Islet precursor cell (in vitro differentiated cells): Measurements from ENCODE around the gene RPL38.

Source experiments
- DNase-seq: peaks from one replicate; pipeline ENCODE4 v3.0.0-alpha.2; 2018

RPL38 gene

GRCh38 chr17:74211141-74211911 lies 7.8 kb downstream of the RPL38 start:
- DNase-seq: peak; percentile 99

- DNase-seq: no peak
Observed at GRCh38 chr17:74211912-74212208, 8.4 kb downstream of the RPL38 start.

GRCh38 chr17:74212209-74212912 lies 8.9 kb downstream of the RPL38 start:
- DNase-seq: peak; percentile 83

- DNase-seq: peak; percentile 96
Observed at GRCh38 chr17:74212913-74213791, 9.7 kb downstream of the RPL38 start, which contains the start of gene TTYH2. TTYH2 (plus strand) TSS chr17:74213571; CDS start chr17:74213588, 17 bp downstream.

GRCh38 chr17:74213861-74214391 lies 10.4 kb downstream of the RPL38 start:
- no peak for DNase-seq

GRCh38 chr17:74214484-74215341 lies 11.2 kb downstream of the RPL38 start:
- no peak for DNase-seq

GRCh38 chr17:74215342-74215727 lies 11.9 kb downstream of the RPL38 start:
- DNase-seq: no peak

GRCh38 chr17:74216505-74216904 lies 13.0 kb downstream of the RPL38 start:
- no peak for DNase-seq

GRCh38 chr17:74217037-74217730 lies 13.7 kb downstream of the RPL38 start:
- DNase-seq: no peak

- DNase-seq: no peak
Observed at GRCh38 chr17:74217888-74218287, 14.4 kb downstream of the RPL38 start.

- no peak for DNase-seq
Observed at GRCh38 chr17:74218436-74218835, 15.0 kb downstream of the RPL38 start.

GRCh38 chr17:74219576-74220133 lies 16.2 kb downstream of the RPL38 start:
- no peak for DNase-seq

- no peak for DNase-seq
Observed at GRCh38 chr17:74220219-74220618, 16.7 kb downstream of the RPL38 start.

- DNase-seq: no peak
Observed at GRCh38 chr17:74220946-74221818, 17.7 kb downstream of the RPL38 start.

- DNase-seq: no peak
Observed at GRCh38 chr17:74222399-74222798, 18.9 kb downstream of the RPL38 start.

GRCh38 chr17:74223901-74224300 lies 20.4 kb downstream of the RPL38 start:
- DNase-seq: peak; percentile 71

- DNase-seq: no peak
Observed at GRCh38 chr17:74224959-74225725, 21.7 kb downstream of the RPL38 start.

GRCh38 chr17:74226252-74226651 lies 22.8 kb downstream of the RPL38 start:
- no peak for DNase-seq
